ENCODE results near the gene UNC13B. TPM values are rescaled to one million over a fixed set of nuclear protein-coding genes. Genes with fewer than 3 reads are reported as not detected.
"Not testable (repeated sequence)": the region's sequence is repeated elsewhere in the genome, so short reads cannot be mapped to it uniquely, and the experiment has no call there.

Gene UNC13B
- total and polyA plus RNA-seq, 7 donors: 14.6 to 25.6 (median 20.5) TPM

DNA sequence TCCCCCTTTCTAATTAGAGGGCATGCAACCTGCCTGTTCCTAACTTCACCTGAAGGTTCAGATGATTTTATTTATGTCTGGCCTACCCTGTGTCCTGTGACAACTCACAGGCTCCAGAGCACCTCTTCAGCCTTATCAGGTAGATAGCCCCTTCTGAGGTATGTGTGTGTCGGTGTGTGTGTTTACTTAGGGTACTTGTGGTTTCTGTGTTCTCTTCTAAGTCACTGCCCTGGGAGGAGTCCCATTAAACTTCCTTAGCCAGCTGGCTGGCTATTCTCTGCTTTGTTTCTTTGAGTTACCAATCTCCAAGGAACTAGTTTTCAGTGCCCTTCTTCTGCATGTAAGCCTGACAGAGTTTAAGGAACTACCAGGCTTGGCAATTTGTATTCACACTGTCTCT lies 74.9 kb downstream of the UNC13B start:
- WGBS, 2 donors: 4 to 32% methylated on average over 1 of the region's 1 CpG
- DNase-seq: no peak
- no peak overlapping the region for H3K4me3 ChIP-seq
- no peaks in the 10 kb centered on the region for H3K9me3 ChIP-seq
- H3K27ac ChIP-seq: no peak overlapping the region
- no peaks in the 10 kb centered on the region for H3K4me1 ChIP-seq
- no peaks in the 10 kb centered on the region for H3K36me3 ChIP-seq
- intact Hi-C loops (cut with DNase I): no loop called here
- H3K27me3 ChIP-seq: no peaks in the 10 kb centered on the region
- TF ChIP-seq POLR2AphosphoS5 (IDR thresholded peaks at IDR 0.05): no peak
- no peak for TF ChIP-seq POLR2A (IDR thresholded peaks at IDR 0.05)
- TF ChIP-seq, protein P1, sequence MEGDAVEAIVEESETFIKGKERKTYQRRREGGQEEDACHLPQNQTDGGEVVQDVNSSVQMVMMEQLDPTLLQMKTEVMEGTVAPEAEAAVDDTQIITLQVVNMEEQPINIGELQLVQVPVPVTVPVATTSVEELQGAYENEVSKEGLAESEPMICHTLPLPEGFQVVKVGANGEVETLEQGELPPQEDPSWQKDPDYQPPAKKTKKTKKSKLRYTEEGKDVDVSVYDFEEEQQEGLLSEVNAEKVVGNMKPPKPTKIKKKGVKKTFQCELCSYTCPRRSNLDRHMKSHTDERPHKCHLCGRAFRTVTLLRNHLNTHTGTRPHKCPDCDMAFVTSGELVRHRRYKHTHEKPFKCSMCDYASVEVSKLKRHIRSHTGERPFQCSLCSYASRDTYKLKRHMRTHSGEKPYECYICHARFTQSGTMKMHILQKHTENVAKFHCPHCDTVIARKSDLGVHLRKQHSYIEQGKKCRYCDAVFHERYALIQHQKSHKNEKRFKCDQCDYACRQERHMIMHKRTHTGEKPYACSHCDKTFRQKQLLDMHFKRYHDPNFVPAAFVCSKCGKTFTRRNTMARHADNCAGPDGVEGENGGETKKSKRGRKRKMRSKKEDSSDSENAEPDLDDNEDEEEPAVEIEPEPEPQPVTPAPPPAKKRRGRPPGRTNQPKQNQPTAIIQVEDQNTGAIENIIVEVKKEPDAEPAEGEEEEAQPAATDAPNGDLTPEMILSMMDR (IDR thresholded peaks at IDR 0.05): no peak
- TF ChIP-seq EP300 (IDR thresholded peaks at IDR 0.05): no peak

DNA sequence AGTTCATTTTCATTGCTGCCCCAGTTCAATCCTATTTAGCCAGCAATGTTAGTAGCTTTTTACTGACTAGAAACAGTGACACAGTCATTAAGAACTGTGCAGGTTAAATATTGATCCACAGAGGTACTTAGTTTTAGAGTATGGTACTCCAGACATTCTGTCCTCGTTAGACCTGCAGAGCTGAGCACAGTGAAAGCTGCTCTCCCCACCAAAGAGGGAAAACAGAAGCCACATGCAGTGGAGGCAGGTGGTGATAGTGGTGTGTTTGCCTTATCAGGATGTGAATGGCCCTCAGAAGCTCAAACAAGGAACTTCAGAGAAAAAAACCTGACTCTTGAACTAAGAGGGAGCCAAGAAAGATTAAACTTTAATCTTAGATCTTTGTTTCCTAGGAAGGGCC lies 75.5 kb downstream of the UNC13B start:
- TF ChIP-seq EP300 (IDR thresholded peaks at IDR 0.05) (no peak), POLR2A (IDR thresholded peaks at IDR 0.05) (no peak), POLR2AphosphoS5 (IDR thresholded peaks at IDR 0.05) (no peak)
- TF ChIP-seq, protein P1 (IDR thresholded peaks at IDR 0.05): no peak
- DNase-seq: no peak
- Histone ChIP-seq H3K36me3 (no peaks in the 10 kb centered on the region), H3K27ac (no peak overlapping the region), H3K4me3 (no peak overlapping the region), H3K9me3 (no peaks in the 10 kb centered on the region), H3K4me1 (no peaks in the 10 kb centered on the region), H3K27me3 (no peaks in the 10 kb centered on the region)
- intact Hi-C loops (cut with DNase I): no loop called here
- WGBS, 2 donors: 12 to 44% methylated on average over 1 of the region's 1 CpG

DNA sequence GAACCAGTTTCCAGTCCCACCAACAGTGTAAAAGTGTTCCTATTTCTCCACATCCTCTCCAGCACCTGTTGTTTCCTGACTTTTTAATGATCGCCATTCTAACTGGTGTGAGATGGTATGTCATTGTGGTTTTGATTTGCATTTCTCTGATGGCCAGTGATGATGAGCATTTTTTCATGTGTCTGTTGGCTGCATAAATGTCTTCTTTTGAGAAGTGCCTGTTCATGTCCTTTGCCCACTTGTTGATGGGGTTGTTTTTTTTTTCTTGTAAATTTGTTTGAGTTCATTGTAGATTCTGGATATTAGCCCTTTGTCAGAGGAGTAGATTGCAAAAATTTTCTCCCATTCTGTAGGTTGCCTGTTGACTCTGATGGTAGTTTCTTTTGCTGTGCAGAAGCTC lies 84.1 kb downstream of the UNC13B start:
- H3K9me3 ChIP-seq; H3K4me1 ChIP-seq; intact Hi-C loops (cut with DNase I); H3K27ac ChIP-seq; H3K27me3 ChIP-seq; DNase-seq; H3K4me3 ChIP-seq; H3K36me3 ChIP-seq: not testable (repeated sequence)
- WGBS, 2 donors: no CpG with 5 or more reads among the region's 1 CpG

DNA sequence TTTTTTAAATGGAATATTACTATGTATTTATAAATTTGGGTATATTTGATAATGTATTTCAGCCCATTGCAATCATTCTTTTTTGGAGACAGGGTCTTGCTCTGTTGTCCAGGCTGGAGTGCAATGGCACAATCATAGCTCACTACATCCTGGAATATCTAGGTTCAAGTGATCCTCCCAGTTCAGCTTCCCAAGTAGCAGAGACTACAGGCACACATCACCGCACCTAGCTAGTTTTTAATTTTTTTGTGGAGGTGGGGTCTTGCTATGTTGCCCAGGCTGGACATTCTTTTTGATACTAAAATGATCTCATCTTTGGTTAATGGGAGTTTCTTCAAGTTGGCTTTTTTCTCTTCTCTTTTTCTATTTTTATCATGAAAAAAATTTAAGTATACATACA lies 91.3 kb downstream of the UNC13B start:
- TF ChIP-seq, protein P1 (IDR thresholded peaks at IDR 0.05): no peak
- TF ChIP-seq POLR2AphosphoS5 (IDR thresholded peaks at IDR 0.05) (no peak), EP300 (IDR thresholded peaks at IDR 0.05) (no peak), POLR2A (IDR thresholded peaks at IDR 0.05) (no peak)
- DNase-seq: no peak
- Histone ChIP-seq H3K36me3 (no peaks in the 10 kb centered on the region), H3K27ac (no peak overlapping the region), H3K4me1 (no peaks in the 10 kb centered on the region), H3K4me3 (no peak overlapping the region), H3K27me3 (no peaks in the 10 kb centered on the region), H3K9me3 (no peaks in the 10 kb centered on the region)
- 94 to 99% methylated on average over 1 of the region's 1 CpG for WGBS, 2 donors
- intact Hi-C loops (cut with DNase I): no loop called here

DNA sequence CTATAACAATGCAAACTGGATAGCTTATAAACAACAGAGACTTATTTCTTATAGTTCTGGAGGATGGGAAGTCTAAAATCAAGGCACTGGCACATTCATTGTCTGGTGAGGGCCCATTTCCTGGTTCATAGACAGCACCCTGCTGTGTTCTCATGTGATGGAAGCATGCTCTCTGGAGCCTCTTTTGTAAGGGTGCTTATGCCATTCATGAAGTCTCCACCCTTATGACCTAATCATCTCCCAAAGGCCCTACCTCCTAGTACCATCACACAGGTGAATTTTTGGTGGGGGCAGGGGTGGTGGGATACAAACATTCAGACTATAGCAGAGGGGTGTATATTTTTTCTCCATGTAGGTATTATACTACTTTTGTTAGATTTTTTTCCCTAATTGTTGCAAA lies 92.4 kb downstream of the UNC13B start:
- Histone ChIP-seq H3K27me3 (no peaks in the 10 kb centered on the region), H3K4me1 (no peaks in the 10 kb centered on the region), H3K9me3 (no peaks in the 10 kb centered on the region), H3K36me3 (no peaks in the 10 kb centered on the region), H3K4me3 (no peak overlapping the region), H3K27ac (no peak overlapping the region)
- TF ChIP-seq POLR2A (IDR thresholded peaks at IDR 0.05) (no peak), EP300 (IDR thresholded peaks at IDR 0.05) (no peak), POLR2AphosphoS5 (IDR thresholded peaks at IDR 0.05) (no peak)
- TF ChIP-seq, protein P1 (IDR thresholded peaks at IDR 0.05): no peak
- DNase-seq: no peak
- intact Hi-C loops (cut with DNase I): no loop called here

Data from sigmoid colon (tissue), 7 donors.